Stomach (tissue), 4 donors: ENCODE data around the gene PNPLA2.

Experiments
- CTCF ChIP-seq, 7 experiments: fragments of 450-650 bp in 4 of 7; fragments of 200-600 bp in 3 of 7; sonication (generic) in 3 of 7; IDR thresholded peaks; one replicate each; pipeline ENCODE4 v1.5.1; 2016 to 2019; ENCODE audit warnings: antibody characterized with exemption in 7 of 7, control low read depth in 2 of 7, mild to moderate bottlenecking in 1 of 7
- EP300 ChIP-seq: sonication (generic); formaldehyde crosslinking; IDR thresholded peaks from one replicate; pipeline ENCODE4 v1.6.1; 2017; ENCODE audit warnings: antibody characterized with exemption
- POLR2A ChIP-seq, 4 donors: fragments of 450-650 bp; IDR thresholded peaks; one replicate each; pipeline ENCODE4 v1.6.1; 2016; ENCODE audit warnings: antibody characterized with exemption in 4 of 4, control low read depth in 2 of 4, mild to moderate bottlenecking in 1 of 4, moderate library complexity in 1 of 4
- POLR2AphosphoS5 ChIP-seq, 3 donors: sonication (generic); formaldehyde crosslinking; IDR thresholded peaks; one replicate each; pipeline ENCODE4 v1.6.1; 2016; ENCODE audit warnings: antibody characterized with exemption in 3 of 3

- TF ChIP-seq CTCF (IDR thresholded peaks at IDR 0.05), result no peak
- TF ChIP-seq EP300, result peak; percentile 27
- TF ChIP-seq POLR2A (IDR thresholded peaks at IDR 0.05), result no peak
- TF ChIP-seq POLR2AphosphoS5 (IDR thresholded peaks at IDR 0.05), result peak; percentile 58 to 86 (median 71)
These were observed 2.2 kb downstream of the PNPLA2 start for GRCh38 chr11:820655-821511.
